Memory B cell (primary cell): ENCODE measurements around the gene DNAAF3.
"Not testable (repeated sequence)": the region's sequence is repeated elsewhere in the genome, so short reads cannot be mapped to it uniquely, and the experiment has no call there.

ENCODE experiments used
- ATAC-seq: fragments of 150-1000 bp; cut with Tn5 transposase; 2 replicates; pipeline ENCODE4 v1.10.0; 2021; ENCODE audit warnings: low read depth, mild to moderate bottlenecking, moderate library complexity
- DNase-seq, 2 donors: peaks; one replicate each; pipeline ENCODE4 v3.0.0; 2022; ENCODE audit warnings: low spot score in 2 of 2
- H3K27ac Mint-ChIP-seq: one replicate; pipeline ENCODE4 v1.8.0; 2022; ENCODE audit warnings: mild to moderate bottlenecking, moderate library complexity, mixed read lengths
- H3K27me3 Mint-ChIP-seq: one replicate; pipeline ENCODE4 v1.8.0; 2022; ENCODE audit warnings: mixed read lengths
- H3K36me3 Mint-ChIP-seq: one replicate; pipeline ENCODE4 v1.8.0; 2022; ENCODE audit warnings: mild to moderate bottlenecking, mixed read lengths
- H3K4me1 Mint-ChIP-seq: one replicate; pipeline ENCODE4 v1.8.0; 2022; ENCODE audit warnings: mixed read lengths
- H3K4me3 Mint-ChIP-seq: one replicate; pipeline ENCODE4 v1.8.0; 2022; ENCODE audit warnings: mild to moderate bottlenecking, moderate library complexity, mixed read lengths
- H3K9me3 Mint-ChIP-seq: one replicate; pipeline ENCODE4 v1.8.0; 2022; ENCODE audit warnings: mixed read lengths

DNAAF3 gene

DNA sequence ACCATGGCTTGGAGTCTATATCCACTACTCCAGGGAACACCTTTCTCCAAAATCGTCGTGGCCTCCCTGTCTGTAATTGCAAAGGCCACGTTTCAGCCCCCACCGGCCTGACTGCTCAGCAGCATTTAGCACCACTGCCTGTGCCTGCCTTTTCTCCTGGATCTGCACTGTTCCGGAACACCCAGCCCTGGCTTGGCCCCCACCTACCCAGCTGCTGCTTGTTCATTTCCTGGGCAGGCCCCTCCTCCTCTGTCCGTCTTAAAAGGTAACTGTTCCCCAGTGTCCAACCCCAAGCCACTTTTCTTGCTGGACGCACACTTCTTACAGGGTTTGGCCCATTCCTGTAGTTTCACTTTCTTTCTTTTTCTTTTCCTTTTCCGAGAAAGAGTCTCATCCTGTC is 22.2 kb upstream of the DNAAF3 start:
- Mint-ChIP-seq H3K27ac (no peak overlapping the region), H3K4me1 (peaks cover 7% of the 10 kb centered on the region), H3K4me3 (no peak overlapping the region), H3K9me3 (no peaks in the 10 kb centered on the region), H3K27me3 (peaks cover 21% of the 10 kb centered on the region), H3K36me3 (no peaks in the 10 kb centered on the region)
- no peak for DNase-seq
- no peak for ATAC-seq

DNA sequence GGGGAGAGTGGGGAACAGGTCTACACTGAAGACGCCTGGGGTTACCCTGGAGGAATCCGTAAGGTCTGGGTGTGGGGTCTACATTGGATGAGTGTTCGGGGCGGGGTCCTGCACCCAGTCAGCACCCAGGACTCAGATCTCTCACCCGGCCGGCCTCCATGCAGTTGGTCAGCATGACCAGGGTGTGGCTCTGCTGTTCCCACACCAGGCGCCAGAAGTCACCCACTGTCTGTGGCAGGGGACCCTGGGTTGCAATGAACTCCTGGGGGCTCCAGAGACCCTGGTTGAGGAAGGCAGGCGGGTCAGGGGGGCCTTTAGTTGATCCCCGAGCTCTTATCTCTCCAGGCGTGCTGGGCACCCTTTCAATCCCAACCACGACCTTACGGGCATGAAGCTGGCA is 19.7 kb upstream of the DNAAF3 start:
- Mint-ChIP-seq H3K4me3 (no peak overlapping the region), H3K27me3 (peaks cover 23% of the 10 kb centered on the region), H3K4me1 (peaks cover 7% of the 10 kb centered on the region), H3K9me3 (no peaks in the 10 kb centered on the region), H3K27ac (no peak overlapping the region), H3K36me3 (no peaks in the 10 kb centered on the region)
- no peak for ATAC-seq
- no peak for DNase-seq

DNA sequence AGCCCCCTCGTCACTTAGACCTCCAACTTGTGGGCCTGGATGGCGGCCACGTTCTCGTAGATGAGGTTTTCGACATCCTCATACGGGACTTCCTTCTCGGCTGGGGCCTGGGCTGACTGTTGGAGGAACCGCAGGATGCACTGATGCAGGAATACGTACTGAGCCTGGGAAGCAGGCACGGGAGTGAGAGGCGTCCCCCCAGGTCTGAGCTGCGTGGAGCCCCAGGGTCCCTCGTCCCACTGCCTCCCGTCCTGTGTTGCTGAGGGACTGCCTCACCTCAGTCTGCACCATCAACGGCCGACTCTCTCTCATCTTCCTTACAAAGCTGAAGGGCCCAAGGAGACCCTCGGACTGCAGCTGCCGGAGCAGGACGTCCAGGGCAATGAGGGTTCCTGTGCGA is 15.3 kb upstream of the DNAAF3 start:
- Mint-ChIP-seq H3K4me3 (no peak overlapping the region), H3K9me3 (no peaks in the 10 kb centered on the region), H3K36me3 (no peaks in the 10 kb centered on the region), H3K27ac (no peak overlapping the region), H3K27me3 (peaks cover 44% of the 10 kb centered on the region), H3K4me1 (peaks cover 14% of the 10 kb centered on the region)
- ATAC-seq (no peak), DNase-seq (no peak)

GRCh38 chr19:55179606-55180484 is 13.4 kb upstream of the DNAAF3 start, which contains the start of gene SYT5:
Gene SYT5, minus strand, starts transcription at chr19:55180289. Its CDS starts 1,248 bp downstream, at chr19:55179041.
- DNase-seq (peak; percentile 56 to 74), ATAC-seq (peak; percentile 21)
- H3K9me3 Mint-ChIP-seq, result no peaks in the 10 kb centered on the region

GRCh38 chr19:55178781-55179599 is 12.6 kb upstream of the DNAAF3 start:
- Mint-ChIP-seq H3K4me3 (peak overlapping the region; percentile 87), H3K36me3 (no peaks in the 10 kb centered on the region), H3K4me1 (peaks cover 16% of the 10 kb centered on the region), H3K27me3 (peaks cover 44% of the 10 kb centered on the region), H3K27ac (peak overlapping the region; percentile 98), H3K9me3 (no peaks in the 10 kb centered on the region)
- DNase-seq (peak; percentile 96 to 99), ATAC-seq (peak; percentile 87)

More at GRCh38 chr19:55179606-55180484, 13.4 kb upstream of the DNAAF3 start, which contains the start of gene SYT5:
- H3K4me1 Mint-ChIP-seq, result peaks cover 16% of the 10 kb centered on the region
- peak within 1 kb of the TSS; percentile 98 for H3K27ac Mint-ChIP-seq
- peak within 1 kb of the TSS; percentile 87 for H3K4me3 Mint-ChIP-seq
- peaks cover 46% of the 10 kb centered on the region for H3K27me3 Mint-ChIP-seq
- no peaks in the 10 kb centered on the region for H3K36me3 Mint-ChIP-seq

- Mint-ChIP-seq H3K4me1 (peaks cover 25% of the 10 kb centered on the region), H3K36me3 (peaks cover 3% of the 10 kb centered on the region), H3K27me3 (peaks cover 54% of the 10 kb centered on the region), H3K4me3 (no peak overlapping the region), H3K9me3 (no peaks in the 10 kb centered on the region), H3K27ac (no peak overlapping the region)
- DNase-seq, result no peak
- ATAC-seq, result no peak
Measured at GRCh38 chr19:55176076-55176475, 9.7 kb upstream of the DNAAF3 start.

DNA sequence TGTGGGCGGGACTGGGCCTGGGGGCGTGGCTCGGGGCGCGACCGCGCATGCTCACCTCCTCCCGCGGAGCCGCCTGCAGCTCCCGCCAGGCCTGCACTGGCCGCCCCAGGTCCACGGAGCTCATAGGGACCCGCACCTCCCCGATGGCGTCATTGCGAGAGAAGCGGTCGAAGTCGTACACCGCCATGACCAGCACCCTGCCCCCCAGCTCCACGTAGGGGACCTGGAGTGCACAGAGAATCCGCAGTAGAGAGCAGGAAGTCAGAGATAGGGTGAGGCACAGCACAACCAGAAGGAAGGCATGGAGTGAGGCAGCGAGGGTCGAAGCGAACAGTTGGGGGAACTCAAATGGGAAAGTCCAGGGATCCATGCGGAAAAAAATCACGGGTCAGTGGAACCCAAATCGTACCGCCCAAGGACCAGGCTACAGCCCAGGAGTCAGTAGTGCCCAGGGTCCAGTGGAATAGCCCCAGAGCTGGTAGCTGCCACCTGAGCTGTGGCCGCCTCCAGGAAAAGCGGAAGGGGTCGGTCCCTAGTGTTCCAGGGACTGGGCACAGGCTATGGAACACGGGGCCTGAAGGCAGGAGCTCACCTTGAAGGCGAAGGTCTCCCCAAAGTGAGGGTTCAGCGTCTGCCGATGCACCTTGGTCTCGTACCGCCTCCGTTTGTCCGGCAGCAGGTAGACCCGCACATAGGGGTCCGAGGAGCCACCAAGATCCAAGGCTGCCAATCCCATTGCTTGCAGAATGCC is 8.9 kb upstream of the DNAAF3 start:
- ATAC-seq (no peak), DNase-seq (no peak)
- Mint-ChIP-seq H3K9me3 (no peaks in the 10 kb centered on the region), H3K4me3 (no peak overlapping the region), H3K27me3 (peaks cover 51% of the 10 kb centered on the region), H3K27ac (no peak overlapping the region), H3K4me1 (peaks cover 20% of the 10 kb centered on the region), H3K36me3 (peaks cover 3% of the 10 kb centered on the region)

DNA sequence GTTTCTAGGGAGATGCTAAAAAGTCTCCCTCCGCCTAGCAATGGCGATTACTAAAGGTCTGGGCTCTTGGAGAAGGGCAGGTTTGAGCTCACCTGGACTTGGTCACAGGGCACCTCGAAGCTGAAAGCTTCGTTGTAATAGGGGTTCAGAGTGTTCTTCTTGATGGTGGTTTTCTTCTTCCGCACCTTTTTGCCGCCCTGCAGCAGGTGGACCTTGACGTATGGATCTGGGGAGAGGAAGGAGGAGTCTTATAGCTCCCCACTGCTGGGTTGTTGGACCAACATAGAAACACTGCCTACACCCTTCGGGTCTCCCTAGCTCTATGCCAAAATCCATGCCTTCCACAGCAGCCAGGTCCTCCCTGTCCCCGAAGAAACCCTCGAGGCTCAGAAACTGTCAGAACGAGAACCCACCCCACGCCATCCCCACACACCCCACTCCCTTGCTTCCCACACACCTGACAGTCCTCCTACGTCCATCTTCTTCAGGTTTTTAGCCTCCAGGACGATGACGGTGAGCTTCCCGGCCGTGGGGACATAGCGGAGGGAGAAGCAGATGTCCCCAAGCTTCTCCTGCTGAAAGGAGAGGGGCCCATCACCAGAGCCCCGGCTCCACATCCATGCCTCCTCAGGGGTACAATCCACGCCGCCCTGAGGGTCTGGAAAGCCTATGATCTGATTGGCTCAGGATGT is 8.2 kb upstream of the DNAAF3 start:
- Mint-ChIP-seq H3K27me3 (peaks cover 48% of the 10 kb centered on the region), H3K36me3 (peaks cover 3% of the 10 kb centered on the region), H3K4me1 (peaks cover 15% of the 10 kb centered on the region), H3K9me3 (no peaks in the 10 kb centered on the region), H3K4me3 (peak overlapping the region; percentile 43), H3K27ac (no peak overlapping the region)
- ATAC-seq (no peak), DNase-seq (no peak)

DNA sequence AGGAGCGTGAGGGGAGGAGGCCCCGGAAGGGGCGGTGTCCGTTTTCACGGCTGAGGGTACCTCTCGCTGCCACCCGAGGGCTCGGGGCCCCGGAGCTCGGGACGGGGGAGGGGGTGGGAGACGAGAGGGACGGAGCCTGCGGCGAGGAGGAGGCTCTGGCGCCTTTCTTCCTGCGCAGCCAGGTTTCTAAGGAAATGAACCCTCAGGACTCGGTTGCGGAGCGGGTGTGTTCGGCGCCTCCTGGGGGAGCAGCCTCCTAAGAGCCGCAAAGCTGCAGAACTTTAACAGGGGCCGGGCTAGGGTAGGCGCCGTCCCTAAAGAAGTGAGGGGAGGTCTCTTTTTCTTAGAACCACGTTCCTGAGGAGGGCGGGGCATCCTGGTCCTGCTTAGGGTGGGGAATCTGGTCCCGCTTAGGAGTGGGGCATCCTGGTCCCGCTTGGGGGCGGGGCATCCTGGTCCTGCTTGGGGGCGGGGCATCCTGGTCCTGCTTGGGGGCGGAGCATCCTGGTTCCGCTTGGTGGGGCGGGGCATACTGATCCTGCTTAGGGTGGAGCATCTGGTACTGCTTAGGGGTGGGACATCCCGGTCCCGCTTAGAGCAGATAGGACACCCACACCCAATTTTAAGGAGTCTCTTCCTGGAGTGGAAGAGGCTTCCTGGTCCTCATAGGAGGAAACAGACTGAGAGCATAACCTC is 7.4 kb upstream of the DNAAF3 start:
- Mint-ChIP-seq H3K36me3 (peaks cover 3% of the 10 kb centered on the region), H3K27me3 (peaks cover 49% of the 10 kb centered on the region), H3K4me3 (peak overlapping the region; percentile 69), H3K9me3 (no peaks in the 10 kb centered on the region), H3K27ac (no peak overlapping the region), H3K4me1 (peaks cover 11% of the 10 kb centered on the region)
- ATAC-seq, result peak; percentile 47
- DNase-seq, result no peak

GRCh38 chr19:55173186-55173713 is 6.8 kb upstream of the DNAAF3 start:
- ATAC-seq, result no peak
- DNase-seq, result no peak
- peaks cover 3% of the 10 kb centered on the region for H3K36me3 Mint-ChIP-seq
- H3K4me1 Mint-ChIP-seq, result peaks cover 11% of the 10 kb centered on the region
- peaks cover 45% of the 10 kb centered on the region for H3K27me3 Mint-ChIP-seq
- H3K9me3 Mint-ChIP-seq, result no peaks in the 10 kb centered on the region
- peak overlapping the region; percentile 76 for H3K4me3 Mint-ChIP-seq
- H3K27ac Mint-ChIP-seq, result no peak overlapping the region

GRCh38 chr19:55172741-55173140 is 6.3 kb upstream of the DNAAF3 start:
- H3K27ac Mint-ChIP-seq, result no peak overlapping the region
- peaks cover 11% of the 10 kb centered on the region for H3K4me1 Mint-ChIP-seq
- H3K9me3 Mint-ChIP-seq, result no peaks in the 10 kb centered on the region
- peak overlapping the region; percentile 76 for H3K4me3 Mint-ChIP-seq
- no peak for ATAC-seq
- H3K27me3 Mint-ChIP-seq, result peaks cover 43% of the 10 kb centered on the region
- no peak for DNase-seq
- peaks cover 3% of the 10 kb centered on the region for H3K36me3 Mint-ChIP-seq

- DNase-seq, ATAC-seq, H3K9me3 Mint-ChIP-seq, H3K36me3 Mint-ChIP-seq, H3K27ac Mint-ChIP-seq: not testable (repeated sequence)
- Mint-ChIP-seq H3K4me3 (peak overlapping the region; percentile 76), H3K4me1 (peaks cover 11% of the 10 kb centered on the region), H3K27me3 (peaks cover 43% of the 10 kb centered on the region)
Measured at GRCh38 chr19:55172318-55172717, 5.9 kb upstream of the DNAAF3 start.
